Esophagus muscularis mucosa (tissue), 4 donors: ENCODE results near the gene SPSB2. TPM values are rescaled to one million over a fixed set of nuclear protein-coding genes. Genes with fewer than 3 reads are reported as not detected.

Experiments
- DNase-seq: peaks from one replicate; pipeline ENCODE4 v3.0.0-alpha.2; 2017; ENCODE audit errors: extremely low spot score
- H3K27ac ChIP-seq, 4 donors: fragments of 200-600 bp; sonication (generic); replicated peaks in 1 of 4; 1 replicate in 3 of 4; 2 replicates in 1 of 4; pipeline ENCODE4 v1.5.1; 2016 to 2019; ENCODE audit warnings: mild to moderate bottlenecking in 1 of 4
- H3K27me3 ChIP-seq, 4 donors: fragments of 200-600 bp; sonication (generic); one replicate each; pipeline versions ENCODE4 v1.5.1 to v1.6.0; 2016 to 2019
- H3K36me3 ChIP-seq, 4 donors: fragments of 200-600 bp; sonication (generic); one replicate each; pipeline ENCODE4 v1.5.1; 2016 to 2019
- H3K4me1 ChIP-seq, 4 donors: fragments of 200-600 bp; sonication (generic); one replicate each; pipeline ENCODE4 v1.5.1; 2016 to 2019
- H3K4me3 ChIP-seq, 4 donors: fragments of 200-600 bp; sonication (generic); 1 replicate in 2 of 4; 2 replicates in 2 of 4; pipeline ENCODE4 v1.5.1; 2016 to 2019; ENCODE audit warnings: mild to moderate bottlenecking in 4 of 4, moderate library complexity in 1 of 4
- H3K9me3 ChIP-seq, 4 donors: fragments of 200-600 bp; sonication (generic); 1 replicate in 3 of 4; 2 replicates in 1 of 4; pipeline ENCODE4 v1.5.1; 2016 to 2019
- CTCF ChIP-seq, 3 experiments: fragments of 200-600 bp in 2 of 3; fragments of 450-650 bp in 1 of 3; sonication (generic) in 2 of 3; IDR thresholded peaks; one replicate each; pipeline ENCODE4 v1.5.1; 2017 to 2019; ENCODE audit warnings: antibody characterized with exemption in 3 of 3, mild to moderate bottlenecking in 2 of 3, moderate library complexity in 1 of 3
- EP300 ChIP-seq: sonication (generic); formaldehyde crosslinking; IDR thresholded peaks from one replicate; pipeline ENCODE4 v1.6.1; 2017; ENCODE audit warnings: antibody characterized with exemption
- POLR2A ChIP-seq: fragments of 450-650 bp; IDR thresholded peaks from one replicate; pipeline ENCODE4 v1.6.1; 2017; ENCODE audit warnings: antibody characterized with exemption, moderate library complexity, mild to moderate bottlenecking, low read depth
- POLR2AphosphoS5 ChIP-seq, 2 donors: sonication (generic); formaldehyde crosslinking; IDR thresholded peaks; one replicate each; pipeline ENCODE4 v1.6.1; 2017; ENCODE audit warnings: antibody characterized with exemption in 2 of 2
- WGBS: methylation state at CpG from one replicate; pipeline ENCODE4 v1.1.5; 2018; 5-methylcytosine and 5-hydroxymethylcytosine counted together
- intact Hi-C: fragments of 100-400 bp; cut with DNase I; formaldehyde crosslinking; loops from one replicate; pipeline ENCODE4 v1.15.1; 2023
- total RNA-seq, 4 donors: library from RNA; depleted of rRNA; stranded (reverse); fragments of >200 nt; gene quantifications; one replicate each; pipeline versions ENCODE4 v1.1.0 to v1.2.1, GENCODE V29; 2016

The SPSB2 gene
- total RNA-seq, 4 donors from 2014 or later = 4.2 to 10.8 (median 8.5) TPM

- peaks cover 0 to 24% (median 12%) of the 10 kb centered on the region in 4 donors for H3K36me3 ChIP-seq
- H3K27ac ChIP-seq = peak overlapping the region; percentile 49 to 88 (median 67)
- H3K9me3 ChIP-seq = no peaks in the 10 kb centered on the region
- peak overlapping the region in 3 of 4 donors; percentile 90 to 95 (median 93) for H3K4me3 ChIP-seq
- H3K4me1 ChIP-seq = peaks cover 24 to 62% (median 56%) of the 10 kb centered on the region in 4 donors
- TF ChIP-seq CTCF (IDR thresholded peaks at IDR 0.05) (no peak), EP300 (no peak), POLR2AphosphoS5 (IDR thresholded peaks at IDR 0.05) (peak; percentile 44 to 70), POLR2A (no peak)
- intact Hi-C loops = loop anchor here (5.0 kb wide), 2 partner anchors 75 to 210 kb away; partner anchors contain the start of gene MLF2
- peaks cover 0 to 30% (median 4%) of the 10 kb centered on the region in 4 donors for H3K27me3 ChIP-seq
- peak; percentile 95 for DNase-seq
- 19% methylated on average over 8 of the region's 8 CpGs for WGBS
Measured at GRCh38 chr12:6827437-6827911, 45.6 kb downstream of the SPSB2 start.

GRCh38 chr12:6826734-6827436 is 46.2 kb downstream of the SPSB2 start:
- peak overlapping the region; percentile 49 to 88 (median 67) for H3K27ac ChIP-seq
- peak overlapping the region in 1 of 4 donors; percentile 90 for H3K4me3 ChIP-seq
- no peak for DNase-seq
- H3K4me1 ChIP-seq = peaks cover 28 to 68% (median 62%) of the 10 kb centered on the region in 4 donors
- TF ChIP-seq EP300 (no peak), POLR2A (no peak), POLR2AphosphoS5 (IDR thresholded peaks at IDR 0.05) (no peak), CTCF (IDR thresholded peaks at IDR 0.05) (no peak)
- 79% methylated on average over 19 of the region's 22 CpGs for WGBS
- H3K36me3 ChIP-seq = peaks cover 0 to 18% (median 9%) of the 10 kb centered on the region in 4 donors
- intact Hi-C loops = loop anchor here (5.0 kb wide), 2 partner anchors 75 to 210 kb away; partner anchors contain the start of gene MLF2
- H3K27me3 ChIP-seq = peaks cover 0 to 36% (median 5%) of the 10 kb centered on the region in 4 donors
- no peaks in the 10 kb centered on the region for H3K9me3 ChIP-seq

- H3K4me1 ChIP-seq = peaks cover 30 to 75% (median 68%) of the 10 kb centered on the region in 4 donors
- peak overlapping the region in 1 of 4 donors; percentile 64 for H3K27ac ChIP-seq
- no peak for DNase-seq
- intact Hi-C loops = loop anchor here (5.0 kb wide), 2 partner anchors 74 to 209 kb away; partner anchors contain the start of gene MLF2
- WGBS = 72% methylated on average over 16 of the region's 17 CpGs
- no peaks in the 10 kb centered on the region for H3K9me3 ChIP-seq
- peaks cover 0 to 11% (median 5%) of the 10 kb centered on the region in 4 donors for H3K36me3 ChIP-seq
- no peak overlapping the region for H3K4me3 ChIP-seq
- TF ChIP-seq CTCF (IDR thresholded peaks at IDR 0.05) = no peak
- no peak for TF ChIP-seq EP300
- TF ChIP-seq POLR2A = no peak
- H3K27me3 ChIP-seq = peaks cover 0 to 38% (median 5%) of the 10 kb centered on the region in 4 donors
Measured at GRCh38 chr12:6826125-6826733, 46.9 kb downstream of the SPSB2 start.

- peaks cover 0 to 5% (median 2%) of the 10 kb centered on the region in 4 donors for H3K36me3 ChIP-seq
- H3K4me3 ChIP-seq = peak overlapping the region; percentile 14 to 46 (median 26)
- H3K27me3 ChIP-seq = peaks cover 0 to 38% (median 5%) of the 10 kb centered on the region in 4 donors
- peaks cover 30 to 80% (median 74%) of the 10 kb centered on the region in 4 donors for H3K4me1 ChIP-seq
- peak overlapping the region in 2 of 4 donors; percentile 20 to 21 for H3K27ac ChIP-seq
- peak; percentile 97 for DNase-seq
- intact Hi-C loops = loop anchor here (5.0 kb wide), 2 partner anchors 73 to 208 kb away; partner anchors contain the start of gene MLF2
- peak in 1 of 2 donors; percentile 58 for TF ChIP-seq POLR2AphosphoS5 (IDR thresholded peaks at IDR 0.05)
- no peak for TF ChIP-seq EP300
- TF ChIP-seq POLR2A = no peak
- peak; percentile 84 to 95 (median 92) for TF ChIP-seq CTCF (IDR thresholded peaks at IDR 0.05)
- no peaks in the 10 kb centered on the region for H3K9me3 ChIP-seq
- WGBS = 14% methylated on average over 6 of the region's 19 CpGs
Measured at GRCh38 chr12:6825398-6826124, 47.5 kb downstream of the SPSB2 start.
